HG03025 (cell line): ENCODE data around the gene CALHM3.

Experiments
- ATAC-seq: cut with Tn5 transposase; IDR thresholded peaks from one replicate; pipeline ENCODE4 v1.9.1; 2021; ENCODE audit warnings: mild to moderate bottlenecking, moderate library complexity; ENCODE audit not compliant: unreplicated experiment, low FRiP score

The CALHM3 gene

DNA sequence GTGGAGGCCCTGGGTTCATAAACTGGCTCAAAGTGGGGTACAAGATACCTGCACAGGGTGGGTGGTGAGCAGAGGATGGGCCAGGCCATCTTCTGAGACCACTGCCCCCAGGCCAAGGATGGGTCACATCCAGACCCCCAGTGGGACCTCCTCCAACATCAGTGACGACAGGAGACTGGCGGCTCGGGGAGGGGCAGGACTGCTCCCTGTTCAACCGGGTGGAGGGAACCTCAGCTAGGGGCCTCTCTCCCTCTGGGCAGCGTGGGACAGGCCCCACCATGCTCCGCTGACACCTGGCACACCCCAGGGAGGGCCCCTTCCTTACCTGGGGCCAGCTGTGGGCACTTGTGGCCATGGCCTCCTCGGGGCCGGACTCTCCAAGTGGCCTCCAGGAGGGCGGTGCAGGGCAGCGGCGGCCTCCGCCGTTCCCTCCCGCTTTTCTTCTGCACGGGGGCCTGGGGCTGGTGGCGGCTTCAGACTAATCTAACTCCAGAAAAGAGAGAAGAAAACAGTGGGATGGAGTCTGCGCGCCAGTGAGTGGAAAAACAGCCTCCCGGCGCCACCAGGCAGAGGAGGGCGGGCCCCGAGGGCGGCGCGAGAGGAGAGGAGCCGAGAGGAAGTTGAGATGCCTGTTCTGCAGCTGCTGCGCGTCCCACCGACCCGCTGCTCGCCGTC, 27.1 kb downstream of the CALHM3 start, which contains the start of gene CALHM2:
Gene CALHM2, minus strand, starts transcription at position 540 of the 675 bp plus-strand sequence. CDS start 2,429 bp downstream, outside the sequence.
- ATAC-seq: peak; percentile 54

DNA sequence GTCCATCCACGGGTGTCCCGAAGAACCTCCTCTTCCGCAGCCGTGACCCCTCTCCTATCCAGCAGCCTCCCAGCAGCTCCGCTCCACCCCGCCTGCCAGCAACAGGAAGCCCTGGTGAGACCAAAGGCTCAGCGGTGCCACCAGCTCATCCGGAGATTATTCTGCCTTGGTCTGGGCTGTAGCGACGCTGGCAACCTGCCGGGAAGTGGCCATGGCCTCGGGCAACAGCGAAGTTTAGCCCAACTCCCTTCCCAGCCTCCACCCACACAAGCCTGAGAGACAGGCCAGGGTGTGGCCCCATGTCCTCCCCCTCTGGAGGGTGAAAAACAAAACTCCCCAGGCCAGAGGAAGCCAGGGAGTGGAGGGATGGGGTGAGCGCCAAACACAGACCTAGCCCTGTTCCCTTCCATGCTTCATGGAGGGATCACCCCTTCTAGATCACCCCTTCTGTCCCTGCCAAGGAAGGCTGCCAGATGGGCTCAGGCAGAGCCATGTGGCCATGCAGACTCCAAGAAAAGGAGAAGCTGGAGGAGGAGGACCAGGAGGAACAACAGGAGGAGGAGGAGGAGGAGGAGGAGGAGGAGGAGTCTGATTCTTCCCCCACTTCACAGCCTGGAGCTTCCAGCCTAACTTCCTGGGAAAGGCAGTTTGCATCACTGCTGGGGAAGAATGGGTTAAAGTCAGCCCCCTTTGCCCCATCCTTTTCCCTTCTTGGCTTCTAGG, 27.8 kb downstream of the CALHM3 start:
- no peak for ATAC-seq

GRCh38 chr10:103450201-103450695, 28.8 kb downstream of the CALHM3 start:
- no peak for ATAC-seq

- ATAC-seq: no peak
Observed at GRCh38 chr10:103449208-103450144, 29.6 kb downstream of the CALHM3 start.

- ATAC-seq: no peak
Observed at GRCh38 chr10:103448746-103449145, 30.3 kb downstream of the CALHM3 start.

DNA sequence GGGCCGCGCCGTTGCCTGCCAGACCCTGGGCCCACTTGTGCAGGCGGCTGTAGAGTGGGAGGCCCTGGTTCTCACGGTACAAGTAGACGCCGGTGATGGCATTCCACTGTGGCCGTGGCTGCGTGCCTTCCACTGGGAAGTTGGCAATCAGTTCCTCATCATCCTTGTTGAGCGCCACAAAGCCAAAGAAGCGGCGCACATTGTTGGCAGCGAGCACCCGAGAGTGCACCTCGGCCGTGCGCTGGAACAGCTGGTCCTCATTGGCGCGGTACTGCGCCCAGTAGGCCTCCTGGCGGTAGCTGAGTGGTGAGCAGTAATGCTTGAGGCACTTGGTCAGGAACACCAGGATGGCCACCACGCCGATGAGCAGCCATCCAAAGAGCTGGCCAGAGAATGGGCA, 31.9 kb downstream of the CALHM3 start:
- ATAC-seq: no peak

GRCh38 chr10:103445767-103446567, 33.1 kb downstream of the CALHM3 start:
- ATAC-seq: no peak

DNA sequence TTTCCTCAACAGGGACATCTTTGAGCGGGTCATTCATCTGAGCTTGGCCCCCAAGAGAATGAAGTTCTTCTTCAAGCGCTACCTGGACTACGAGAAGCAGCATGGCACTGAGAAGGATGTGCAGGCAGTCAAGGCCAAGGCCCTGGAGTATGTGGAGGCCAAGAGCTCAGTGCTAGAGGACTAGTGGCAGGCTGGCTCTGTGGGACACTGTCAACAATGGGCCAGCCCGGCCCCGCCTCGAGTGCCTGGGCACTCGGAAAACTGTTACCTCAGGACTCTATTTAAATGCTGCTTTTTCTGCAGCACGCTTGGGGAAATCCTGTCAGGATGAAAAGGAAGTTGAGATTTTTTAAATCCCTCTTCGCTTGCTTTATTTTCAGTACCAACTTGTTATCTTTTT, 33.7 kb downstream of the CALHM3 start:
- no peak for ATAC-seq

GRCh38 chr10:103444478-103444877, 34.6 kb downstream of the CALHM3 start:
- ATAC-seq: no peak

- ATAC-seq: no peak
Observed at GRCh38 chr10:103443475-103444185, 35.4 kb downstream of the CALHM3 start.

- no peak for ATAC-seq
Observed at GRCh38 chr10:103442031-103442461, 37.0 kb downstream of the CALHM3 start.

DNA sequence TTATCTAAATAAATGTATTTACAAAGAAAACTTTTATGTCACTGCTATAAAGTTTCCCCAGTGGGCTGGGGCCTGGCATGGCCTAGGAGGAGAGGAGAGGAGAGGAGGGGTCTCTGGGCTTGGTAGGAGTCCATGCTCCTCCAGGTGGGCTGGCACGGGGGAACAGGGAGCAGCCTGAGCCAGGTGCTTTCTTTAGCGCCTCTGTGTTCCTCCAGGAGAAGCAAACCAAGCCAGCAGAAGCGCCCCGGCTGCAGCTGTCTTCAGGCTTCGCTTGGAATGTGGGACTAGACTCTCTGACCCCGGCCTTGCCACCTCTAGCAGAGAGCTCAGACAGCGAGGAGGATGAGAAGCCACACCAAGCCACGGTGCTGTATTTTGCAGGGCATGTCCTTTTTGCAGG, 37.4 kb downstream of the CALHM3 start:
- ATAC-seq: no peak

DNA sequence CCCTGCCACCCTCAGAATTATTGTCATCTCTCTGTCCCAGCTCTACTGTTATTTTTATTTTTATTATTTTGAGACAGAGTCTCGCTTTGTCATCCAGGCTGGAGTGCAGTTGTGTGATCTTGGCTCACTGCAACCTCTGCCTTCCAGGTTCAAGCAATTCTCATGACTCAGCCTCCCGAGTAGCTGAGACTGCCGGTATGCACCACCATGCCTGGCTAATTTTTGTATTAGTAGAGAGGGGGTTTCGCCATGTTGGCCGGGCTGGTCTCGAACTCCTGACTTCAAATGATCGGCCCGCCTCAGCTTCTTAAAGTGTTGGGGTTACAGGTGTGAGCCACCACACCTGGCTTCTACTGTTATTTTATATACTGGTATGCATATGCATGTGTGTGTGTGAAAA, 37.8 kb downstream of the CALHM3 start:
- ATAC-seq: no peak

DNA sequence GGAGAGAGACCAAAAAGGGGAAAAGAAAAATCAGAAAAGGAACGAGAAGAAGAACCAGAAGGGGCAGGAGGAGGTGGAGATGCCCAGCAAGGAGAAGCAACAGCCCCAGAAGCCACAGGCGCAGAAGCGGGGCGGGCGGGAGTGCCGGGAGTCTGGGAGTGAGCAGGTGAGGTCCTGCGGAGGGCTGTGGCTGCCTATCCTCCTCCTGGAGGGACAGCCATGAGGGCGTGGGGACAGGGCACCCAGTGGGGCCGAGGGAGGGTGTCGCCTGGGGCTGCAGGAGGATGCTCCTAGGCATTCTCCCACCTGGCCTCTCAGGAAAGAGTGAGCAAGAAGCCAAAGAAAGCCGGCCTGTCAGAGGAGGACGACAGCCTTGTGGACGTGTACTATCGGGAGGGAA, 38.6 kb downstream of the CALHM3 start:
- no peak for ATAC-seq

- ATAC-seq: no peak
Observed at GRCh38 chr10:103439776-103440175, 39.3 kb downstream of the CALHM3 start.

- no peak for ATAC-seq
Observed at GRCh38 chr10:103433858-103434257, 45.2 kb downstream of the CALHM3 start.

DNA sequence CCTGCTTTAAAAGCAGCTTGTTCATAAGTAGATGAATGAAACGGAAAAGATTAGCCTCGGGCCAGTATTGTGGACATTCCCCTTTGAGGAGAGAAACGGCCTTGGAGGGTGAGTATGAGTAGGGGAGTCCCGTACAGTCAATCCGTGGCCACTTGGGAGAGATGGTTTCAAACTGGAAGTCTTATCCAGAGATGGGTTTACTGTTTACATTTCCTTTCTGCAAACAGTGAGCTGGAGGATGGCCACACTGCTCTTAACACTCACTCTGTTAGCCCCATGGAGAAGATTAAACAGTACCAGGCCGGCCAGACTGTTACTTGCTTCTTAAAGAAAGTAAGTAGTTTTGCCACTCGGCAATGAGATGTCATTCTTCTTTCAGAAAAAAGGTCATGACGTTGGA, 47.1 kb downstream of the CALHM3 start:
- no peak for ATAC-seq

DNA sequence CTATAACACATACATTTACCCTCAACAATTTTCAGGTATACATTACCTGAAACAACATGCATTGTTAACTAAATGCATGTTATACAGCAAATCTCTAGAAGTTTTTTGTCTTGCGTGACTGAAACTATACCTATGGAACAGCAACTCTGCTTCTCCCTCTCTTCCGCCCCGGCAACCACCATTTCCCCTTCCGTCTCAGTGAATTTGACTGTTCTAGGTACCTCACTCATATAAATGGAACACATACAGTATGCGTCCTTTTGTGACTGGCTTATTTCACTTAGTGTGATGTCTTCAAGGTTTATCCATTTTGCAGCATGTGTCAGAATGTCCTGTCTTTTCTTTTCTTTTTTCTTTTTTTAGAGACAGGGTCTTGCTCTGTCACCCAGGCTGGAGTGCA, 49.4 kb downstream of the CALHM3 start:
- no peak for ATAC-seq

GRCh38 chr10:103428989-103429643, 49.9 kb downstream of the CALHM3 start:
- no peak for ATAC-seq
